ENCODE data around the gene SLC22A23.

Gene SLC22A23

DNA sequence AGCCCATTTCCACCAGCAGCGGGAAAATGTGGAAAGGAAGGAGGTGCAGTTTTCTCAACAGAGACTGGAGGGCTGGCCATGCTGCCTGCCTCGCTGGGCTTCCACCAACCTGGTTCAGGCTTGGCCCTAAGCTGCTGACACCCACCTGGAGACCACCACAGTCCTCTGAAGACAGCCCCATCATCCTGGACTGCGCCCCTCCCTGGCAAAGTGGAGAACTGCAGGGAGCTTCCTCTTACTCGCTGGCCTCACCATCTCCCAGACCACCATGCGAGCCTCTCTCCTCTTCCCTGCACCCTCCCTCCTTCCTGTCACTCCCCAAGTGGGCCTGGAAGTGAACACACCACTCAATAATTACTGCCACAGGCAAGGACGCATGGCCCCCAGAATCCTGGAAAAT lies 126.7 kb downstream of the SLC22A23 start:
- no peak for DNase-seq

DNA sequence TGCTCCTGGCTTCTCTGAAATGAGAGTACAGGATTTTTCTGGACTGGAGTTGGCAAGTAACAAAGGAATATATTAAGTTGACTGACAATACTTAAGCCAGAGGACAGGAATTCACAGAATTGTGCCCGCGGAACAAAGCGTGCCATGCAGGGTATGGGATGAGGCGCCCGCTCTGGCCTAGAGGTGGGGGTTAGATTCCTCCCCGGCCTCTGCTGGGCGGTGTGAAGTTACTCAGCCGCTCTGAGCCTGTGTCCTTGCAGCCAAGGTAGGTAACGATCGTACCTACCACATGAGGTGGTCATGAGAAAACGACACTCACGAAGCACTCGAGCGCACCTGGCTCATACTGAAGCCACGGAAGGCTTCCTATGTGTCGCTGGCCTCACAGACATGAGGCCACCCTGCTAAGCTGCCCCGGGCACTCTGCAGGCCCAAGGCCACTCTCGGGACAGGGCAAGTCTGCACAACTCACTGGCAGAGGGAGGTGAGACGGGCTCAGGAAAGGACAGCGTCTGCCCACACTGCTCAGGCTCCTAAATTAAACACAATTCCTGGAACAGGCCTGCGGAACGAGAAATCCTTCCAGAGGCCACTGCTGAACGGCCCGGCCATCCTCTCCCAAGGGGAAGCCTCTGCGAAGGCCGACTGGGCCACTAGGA lies 127.3 kb downstream of the SLC22A23 start:
- DNase-seq, result no peak

DNA sequence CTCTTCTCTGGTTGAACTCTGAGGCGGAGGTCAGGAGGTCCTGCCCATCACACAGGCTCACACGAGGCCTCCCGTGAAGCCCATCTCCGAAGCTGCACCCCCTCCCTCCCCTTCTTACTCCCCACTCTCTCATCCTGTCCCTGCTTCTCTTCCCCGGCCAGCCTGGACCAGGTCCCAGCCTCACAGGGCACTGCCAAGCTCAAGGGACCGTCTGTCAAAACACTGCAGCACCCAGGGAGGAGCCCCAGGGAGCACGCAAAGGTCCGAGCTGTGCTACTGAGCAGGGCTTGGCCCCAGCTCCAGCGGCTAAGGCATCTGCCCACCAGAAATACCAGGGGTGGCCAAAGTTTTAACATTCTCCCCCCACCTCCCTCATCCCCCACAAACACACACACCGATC lies 128.1 kb downstream of the SLC22A23 start:
- no peak for DNase-seq

DNA sequence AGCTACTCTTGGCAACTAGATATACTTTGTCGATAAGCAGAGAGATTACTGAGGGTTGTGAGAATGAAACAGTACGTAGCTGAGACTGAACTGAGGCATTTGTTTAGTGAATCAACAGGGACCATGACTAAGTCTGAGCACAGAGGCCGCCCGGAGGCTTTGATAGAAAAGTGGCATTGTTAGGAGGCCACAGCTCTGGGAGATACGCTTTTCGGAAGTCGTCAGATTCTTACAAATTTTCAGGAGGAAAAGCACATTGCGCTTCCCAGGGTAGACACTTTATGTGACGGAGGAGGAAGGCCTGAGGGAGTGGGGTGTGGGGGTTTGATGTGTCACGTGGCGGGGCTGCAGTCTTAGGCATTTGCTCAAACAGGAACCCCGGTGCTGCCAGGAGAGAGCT lies 128.7 kb downstream of the SLC22A23 start:
- DNase-seq, result no peak

DNA sequence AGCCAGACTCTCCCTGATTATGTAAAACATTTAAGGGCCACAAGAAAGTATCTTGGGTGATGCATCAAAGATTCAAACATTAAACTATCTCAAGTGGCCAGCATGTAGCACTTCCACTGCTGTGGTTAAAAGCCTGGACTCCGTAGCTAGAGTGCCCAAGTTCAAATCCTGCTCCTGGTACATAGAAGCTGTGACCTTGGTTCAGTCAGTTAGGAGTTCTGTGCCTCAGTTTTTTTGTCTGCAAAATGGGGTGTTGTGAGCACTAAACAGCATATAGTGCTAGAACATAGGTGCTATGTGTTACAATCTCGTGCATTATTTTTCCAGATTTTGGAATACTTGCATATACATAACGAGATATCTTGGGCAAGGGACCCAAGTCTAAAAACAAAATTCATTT lies 129.4 kb downstream of the SLC22A23 start:
- no peak for DNase-seq

DNA sequence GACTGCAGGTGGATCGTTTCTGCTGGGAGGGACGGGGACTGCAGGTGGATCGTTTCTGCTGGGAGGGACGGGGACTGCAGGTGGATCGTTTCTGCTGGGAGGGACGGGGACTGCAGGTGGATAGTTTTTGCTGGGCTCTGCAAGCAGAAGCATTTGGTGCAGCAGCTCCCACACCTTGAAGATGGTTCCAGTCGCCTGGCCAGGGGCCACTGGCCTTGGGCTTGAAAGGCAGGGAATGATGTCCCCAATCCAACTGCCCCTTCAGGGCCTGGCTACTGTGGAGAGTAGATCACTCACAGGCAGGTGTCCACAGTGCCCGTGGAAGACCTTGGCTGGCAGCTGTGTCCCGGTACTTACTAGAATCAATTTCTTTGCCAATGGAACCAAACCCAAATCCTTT lies 129.9 kb downstream of the SLC22A23 start:
- DNase-seq, result no peak

DNA sequence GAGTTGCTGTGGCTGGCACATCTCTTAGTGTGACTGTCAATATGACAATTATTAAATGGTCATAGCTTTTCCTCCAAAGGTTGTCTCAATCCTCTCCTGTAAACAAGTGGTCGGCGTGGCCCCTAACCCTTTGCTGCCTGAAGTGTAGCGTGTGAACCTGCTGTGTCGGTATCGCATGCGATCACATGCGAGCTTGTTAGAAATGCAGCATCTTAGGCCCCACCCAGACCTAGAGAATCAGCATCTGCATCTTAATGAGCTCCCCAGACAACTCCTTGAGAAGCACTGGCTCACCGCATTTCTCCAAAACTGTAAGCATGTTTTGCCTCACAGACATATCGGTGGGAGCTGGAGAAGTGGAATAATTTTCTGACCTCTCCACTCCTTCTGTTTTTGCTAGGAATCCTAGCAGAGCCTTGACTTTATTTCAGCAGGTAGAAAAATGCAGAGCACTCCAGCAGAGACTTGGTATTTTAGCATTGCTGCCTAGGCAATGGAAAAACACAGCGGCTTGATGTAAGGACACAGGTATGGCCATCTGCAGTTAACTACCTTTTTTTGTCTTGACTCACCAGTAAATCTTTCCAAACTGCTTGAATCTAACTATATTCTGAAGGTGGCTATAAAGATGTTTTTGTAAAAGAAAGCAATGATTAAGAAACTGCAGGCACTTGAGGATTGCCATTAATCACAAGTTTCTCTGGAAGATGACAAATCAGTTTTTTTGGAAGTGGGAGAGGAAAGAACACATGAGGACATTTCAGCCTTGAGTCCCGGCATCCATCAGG lies 130.5 kb downstream of the SLC22A23 start:
- DNase-seq, result no peak

DNA sequence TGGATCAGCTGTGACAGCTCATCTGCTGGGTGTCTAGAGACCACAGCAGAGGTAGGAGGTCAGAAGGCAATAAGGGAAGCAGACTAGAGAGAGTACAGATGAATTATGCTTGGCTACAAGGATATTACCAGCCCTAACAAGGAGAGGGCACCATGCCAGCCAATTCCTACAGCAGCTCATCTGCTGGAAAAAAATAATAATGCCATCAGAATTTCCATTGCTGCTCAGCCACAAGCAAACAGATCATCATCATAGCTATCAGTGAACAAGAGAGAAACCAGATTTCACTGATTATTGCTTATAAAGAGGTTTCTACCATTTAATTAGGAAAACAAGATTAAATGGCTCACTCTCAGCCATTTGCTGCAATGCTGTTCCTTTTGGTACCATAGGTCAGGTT lies 131.6 kb downstream of the SLC22A23 start:
- no peak for DNase-seq

DNA sequence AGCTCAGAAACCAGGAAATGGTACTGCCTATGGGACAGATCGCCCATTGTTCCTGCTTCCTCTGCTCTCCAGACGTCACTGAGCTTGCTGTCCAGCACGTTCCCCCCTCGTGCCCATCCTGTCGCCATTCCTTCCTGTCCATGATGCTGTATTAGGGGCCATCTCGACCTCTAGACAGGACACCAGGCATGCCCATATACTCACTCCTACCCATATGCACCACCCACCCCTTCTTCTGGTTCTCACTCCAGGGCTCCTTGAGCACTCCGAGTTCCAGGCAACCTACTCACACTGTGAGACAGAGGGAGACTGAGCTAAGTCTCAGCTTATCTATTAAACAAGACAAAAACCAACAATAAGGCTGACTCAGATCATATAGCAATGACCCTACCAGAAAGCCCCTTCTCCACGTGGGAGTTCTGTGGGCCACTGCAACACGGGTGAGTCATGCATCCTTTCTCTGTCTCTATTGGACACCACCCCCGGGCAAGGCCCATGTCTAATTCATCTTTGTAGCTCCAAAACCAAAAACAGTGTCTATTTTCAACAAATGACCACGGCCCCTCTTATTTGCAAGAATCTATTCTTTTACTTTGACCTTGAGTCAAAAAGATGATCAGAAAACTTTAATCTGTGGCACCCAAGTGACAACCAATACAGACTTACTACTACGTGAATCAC lies 132.4 kb downstream of the SLC22A23 start:
- DNase-seq, result peak; percentile 18

DNA sequence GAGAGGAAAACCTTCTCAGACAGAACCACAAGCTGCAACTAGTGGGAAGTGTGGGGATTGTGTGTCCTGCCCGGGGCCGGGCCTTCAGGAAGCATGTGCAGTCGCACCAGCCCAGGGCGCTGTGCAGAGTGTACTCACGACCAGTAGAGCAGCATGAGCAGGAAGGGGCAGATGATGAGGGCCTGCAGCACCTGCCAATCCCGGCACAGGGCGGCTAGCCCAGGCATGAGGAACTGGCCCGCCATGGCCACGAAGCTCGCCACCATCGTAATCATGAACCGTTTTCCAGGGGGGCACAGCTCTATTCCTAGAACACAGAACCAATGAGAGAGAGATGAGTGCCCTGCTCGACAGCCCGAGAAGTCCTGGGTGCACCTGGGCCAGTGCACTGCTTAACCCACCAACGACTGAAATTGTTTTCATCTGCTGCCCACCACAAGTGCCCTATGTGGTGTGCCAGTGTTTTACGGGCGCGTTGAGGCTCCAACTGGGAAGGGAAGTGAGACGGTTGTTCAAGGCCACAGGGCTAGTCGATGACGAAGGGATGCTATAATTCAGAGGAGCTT lies 133.1 kb downstream of the SLC22A23 start:
- DNase-seq, result no peak

DNA sequence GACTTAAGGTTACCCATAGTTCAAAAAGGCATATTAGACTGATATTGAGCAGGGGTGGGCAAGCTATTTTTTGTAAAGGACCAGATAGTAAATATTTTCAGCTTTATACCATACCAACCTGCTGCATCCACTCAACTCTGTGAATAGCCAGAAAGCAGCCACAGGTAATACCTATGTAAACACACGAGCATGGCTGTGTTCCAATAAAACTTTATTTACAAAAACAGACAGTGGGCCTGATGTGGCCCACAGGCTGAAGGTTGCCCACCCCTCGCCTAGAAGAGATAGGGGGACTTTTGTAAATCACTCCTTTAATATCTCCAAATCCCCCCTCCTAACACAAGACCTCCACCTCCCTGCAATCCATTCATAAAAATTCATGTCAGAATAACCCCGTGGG lies 133.7 kb downstream of the SLC22A23 start:
- DNase-seq, result no peak

DNA sequence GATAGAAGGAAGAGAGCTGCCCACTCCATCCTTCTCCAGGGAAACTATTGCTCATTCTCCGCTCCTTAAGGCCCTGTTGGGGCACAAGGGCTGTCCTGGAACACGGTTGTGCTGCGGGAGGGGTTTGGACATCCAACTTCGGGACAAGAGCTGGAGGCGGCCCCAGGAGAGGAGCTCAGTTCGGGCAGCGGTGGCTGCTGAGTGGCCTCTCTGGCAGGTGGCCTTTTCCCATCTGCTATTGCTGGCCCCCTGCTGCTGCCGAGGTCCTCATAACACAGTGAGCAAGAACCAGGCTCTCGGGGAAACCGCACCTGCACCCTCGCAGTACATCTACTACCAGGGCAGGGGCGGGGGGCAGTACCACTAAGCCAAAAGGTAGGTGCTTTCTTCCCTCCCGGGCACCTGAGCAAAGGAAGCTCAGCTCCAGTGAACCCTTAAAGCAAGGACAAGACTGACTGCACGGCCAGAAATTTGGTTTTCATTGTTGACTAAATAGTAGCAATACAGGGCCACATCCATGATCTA lies 134.4 kb downstream of the SLC22A23 start:
- no peak for DNase-seq

DNA sequence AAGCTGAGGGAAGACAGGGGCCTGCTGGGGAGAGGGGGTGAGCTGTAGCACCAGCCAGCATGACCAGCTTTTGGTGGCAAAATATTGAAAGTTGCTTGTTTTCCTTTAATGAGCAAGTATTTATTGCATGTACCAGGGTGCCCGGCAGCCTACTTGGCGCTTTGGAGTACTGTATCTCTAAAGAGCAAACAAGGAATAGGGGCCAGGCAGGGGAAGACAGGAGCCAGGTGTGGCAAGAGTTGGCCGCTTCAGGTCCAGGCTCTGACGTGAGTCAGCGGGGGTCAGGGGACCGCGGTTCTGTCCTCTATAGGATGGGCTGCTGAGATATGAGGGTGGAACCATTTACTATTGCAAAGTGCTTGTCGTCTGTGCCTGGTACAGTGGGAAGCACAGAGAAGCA lies 135.0 kb downstream of the SLC22A23 start:
- no peak for DNase-seq

DNA sequence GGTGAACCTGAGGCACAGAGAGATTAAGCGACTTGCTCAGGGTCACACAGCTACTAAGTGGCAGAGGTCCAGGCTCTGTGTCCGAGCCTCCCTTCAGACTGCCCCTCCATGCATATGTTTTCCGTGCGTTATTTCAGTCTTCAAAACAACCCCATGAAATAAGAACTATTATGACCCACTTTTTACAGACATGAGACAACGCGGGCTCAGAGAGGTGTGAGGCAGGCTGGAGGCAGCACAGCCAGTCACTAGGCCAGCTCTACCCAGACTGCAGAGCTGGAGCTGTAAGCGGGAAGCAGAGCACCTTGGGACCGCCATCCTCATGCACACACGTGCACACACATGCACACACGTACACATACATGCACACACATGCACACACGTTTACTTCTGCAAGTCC lies 135.8 kb downstream of the SLC22A23 start:
- no peak for DNase-seq

DNA sequence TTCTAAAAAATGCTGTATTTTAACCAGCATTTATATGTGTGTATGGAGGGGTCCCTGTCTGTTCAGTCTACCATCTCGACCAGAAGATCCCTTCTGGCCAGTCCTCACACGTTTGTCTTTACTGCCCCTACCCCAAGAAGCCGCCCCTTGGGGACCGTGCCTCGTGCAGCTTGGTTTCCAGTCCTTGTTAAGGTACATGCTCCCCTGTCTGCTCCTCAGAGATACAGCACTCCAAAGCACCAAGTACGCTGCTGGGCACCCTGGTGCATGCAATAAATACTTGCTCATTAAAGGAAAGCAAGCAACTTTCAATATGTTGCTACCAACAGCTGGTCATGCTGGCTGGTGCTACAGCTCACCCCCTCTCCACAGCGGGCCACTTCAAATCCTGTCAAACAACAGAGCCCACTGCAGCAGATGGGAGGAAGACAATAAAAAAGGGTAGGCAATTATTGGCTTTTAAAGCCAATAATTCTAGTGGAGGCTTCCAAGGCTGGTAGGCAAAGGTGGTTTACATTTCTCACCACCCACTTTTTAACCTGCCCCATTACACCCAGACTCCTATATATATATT lies 136.5 kb downstream of the SLC22A23 start:
- DNase-seq, result no peak

DNA sequence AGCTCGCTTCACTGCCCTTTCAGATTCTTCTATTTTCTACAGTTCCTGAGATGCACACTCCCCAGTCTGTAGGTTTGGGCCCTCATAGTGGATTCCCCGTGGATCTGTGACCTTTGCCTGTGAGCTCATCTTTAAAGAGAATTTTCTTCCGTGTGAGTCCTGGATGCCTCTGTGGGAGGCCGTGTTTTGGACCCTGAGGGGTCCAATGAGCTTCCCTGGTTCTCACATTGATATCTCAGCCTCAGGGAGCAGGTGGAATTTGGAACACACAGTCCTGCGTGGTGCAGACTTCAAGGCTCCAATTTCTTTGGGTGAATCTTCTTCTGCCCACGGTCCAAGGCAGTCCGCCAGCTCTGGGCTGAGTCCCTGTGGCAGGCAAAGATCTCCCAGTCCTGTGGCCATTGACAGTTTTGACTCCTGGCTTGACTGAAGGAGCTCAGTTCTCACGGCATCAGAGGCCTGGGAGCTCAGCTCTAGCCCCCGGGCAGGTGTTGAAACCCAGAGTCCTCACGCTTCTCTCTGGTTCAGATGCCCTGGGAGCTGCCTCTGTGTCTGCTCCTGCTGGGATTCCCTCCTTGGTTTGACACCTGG lies 137.1 kb downstream of the SLC22A23 start:
- DNase-seq, result no peak

DNA sequence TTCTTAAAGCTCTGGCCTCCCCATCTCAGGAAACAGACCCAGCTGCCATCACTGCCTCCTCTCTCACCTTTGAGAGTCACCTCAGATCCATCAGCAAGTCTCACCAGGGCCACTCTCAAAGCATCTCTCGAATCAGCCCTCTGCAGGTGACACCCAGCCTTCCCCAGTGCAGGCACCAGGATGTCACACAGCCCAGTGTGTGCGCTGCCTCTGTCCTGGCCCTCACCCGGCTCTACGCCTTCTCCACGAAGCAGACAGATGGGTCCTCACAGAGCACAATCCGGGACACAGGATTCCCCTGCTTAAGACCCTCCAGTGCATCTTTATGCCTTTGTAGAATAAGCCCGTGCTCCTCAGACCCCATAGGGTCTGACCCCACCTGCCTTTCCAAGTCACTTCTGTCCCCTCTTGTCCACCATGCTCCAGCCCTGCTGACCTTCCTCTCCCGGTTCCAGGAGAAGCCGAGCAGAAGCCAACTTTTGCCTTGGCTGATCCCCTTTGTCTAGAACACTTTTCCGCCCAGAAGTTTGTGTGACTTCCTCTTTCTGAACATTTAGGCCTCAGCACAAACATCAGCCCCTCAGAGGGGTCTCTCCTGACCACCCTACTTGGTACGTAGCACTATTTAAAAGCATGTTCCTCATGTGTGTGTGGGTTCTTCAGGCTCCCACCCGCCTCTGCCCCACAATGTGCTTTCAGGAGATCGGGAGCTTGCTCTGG lies 137.9 kb downstream of the SLC22A23 start:
- no peak for DNase-seq

DNA sequence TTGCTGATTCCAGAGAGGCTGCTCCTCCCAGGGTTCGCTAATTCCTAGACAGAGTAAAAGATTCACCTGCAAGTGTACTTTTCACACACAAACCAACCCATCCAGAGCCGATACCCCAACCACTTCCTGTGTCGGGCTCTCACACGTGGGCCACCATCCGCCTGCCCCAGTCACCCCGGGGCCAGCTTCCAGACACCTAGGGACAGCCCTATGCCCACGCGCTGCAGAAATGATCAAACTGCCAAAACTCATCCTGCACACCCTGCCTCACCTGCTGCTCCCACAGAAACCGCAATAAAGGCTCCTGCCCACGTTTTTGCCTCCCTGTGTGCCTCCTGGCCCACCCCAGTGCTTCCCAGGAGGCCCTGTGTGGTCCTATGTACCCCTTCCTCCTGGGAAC lies 138.6 kb downstream of the SLC22A23 start:
- DNase-seq, result peak; percentile 48

DNA sequence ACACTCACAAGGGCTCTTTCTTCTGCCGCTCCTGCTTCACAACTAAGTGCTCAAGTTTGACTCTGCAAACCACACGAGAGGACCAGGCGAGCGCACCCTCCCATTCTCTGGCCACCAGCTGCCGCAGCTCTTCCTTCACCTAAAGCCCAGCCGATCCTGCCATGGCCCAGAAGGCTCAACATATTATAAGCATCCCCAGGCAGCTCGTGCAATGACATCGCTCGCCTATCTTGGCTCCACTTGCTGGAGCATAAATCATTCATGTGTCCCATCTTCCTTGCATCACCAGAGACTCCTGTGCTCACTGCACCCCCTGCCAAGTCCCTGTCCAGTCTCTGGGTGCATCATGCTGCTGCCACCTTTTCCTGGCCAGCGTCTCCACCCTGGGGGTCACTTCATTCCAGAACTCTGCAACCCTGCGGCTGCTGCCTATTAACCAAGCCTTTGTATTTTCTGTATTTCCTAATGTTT lies 139.1 kb downstream of the SLC22A23 start:
- DNase-seq, result no peak

DNA sequence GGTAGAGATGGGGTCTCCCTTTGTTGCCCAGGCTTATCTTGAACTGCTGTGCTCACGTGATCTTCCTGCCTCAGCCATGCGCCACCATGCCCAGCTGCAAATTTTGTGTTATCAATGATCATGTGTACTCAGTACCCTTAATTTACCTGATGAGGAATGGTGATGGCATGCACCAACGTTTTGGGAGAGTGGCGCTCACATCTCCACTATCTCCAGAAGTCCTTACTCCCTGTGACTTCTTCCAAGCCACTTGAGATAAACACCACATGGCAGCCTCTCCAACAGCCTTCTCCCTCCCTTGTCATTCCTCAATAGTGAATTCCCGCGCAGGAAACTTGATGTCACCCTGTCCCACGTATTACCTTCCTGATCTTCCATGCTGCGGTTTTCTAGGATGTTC lies 140.0 kb downstream of the SLC22A23 start:
- no peak for DNase-seq

DNA sequence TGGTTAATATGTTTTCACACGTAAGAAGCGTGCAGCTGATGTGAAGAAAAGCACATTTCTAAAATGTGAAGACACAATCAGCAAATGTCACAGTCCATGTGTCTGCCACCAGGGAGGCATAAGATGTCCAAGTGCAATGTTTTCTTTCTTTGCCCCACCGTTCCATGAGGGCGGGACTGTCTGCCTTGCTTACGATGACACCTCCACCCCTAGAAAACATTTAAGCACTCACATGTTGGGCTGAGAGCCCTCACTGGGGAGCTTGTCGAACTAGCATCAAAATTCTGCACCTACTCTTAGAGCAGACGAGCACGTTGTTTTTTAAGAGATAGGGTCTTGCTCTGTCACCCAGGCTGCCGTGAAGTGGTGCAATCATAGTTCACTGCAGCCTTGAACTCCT lies 140.5 kb downstream of the SLC22A23 start:
- DNase-seq, result no peak

DNA sequence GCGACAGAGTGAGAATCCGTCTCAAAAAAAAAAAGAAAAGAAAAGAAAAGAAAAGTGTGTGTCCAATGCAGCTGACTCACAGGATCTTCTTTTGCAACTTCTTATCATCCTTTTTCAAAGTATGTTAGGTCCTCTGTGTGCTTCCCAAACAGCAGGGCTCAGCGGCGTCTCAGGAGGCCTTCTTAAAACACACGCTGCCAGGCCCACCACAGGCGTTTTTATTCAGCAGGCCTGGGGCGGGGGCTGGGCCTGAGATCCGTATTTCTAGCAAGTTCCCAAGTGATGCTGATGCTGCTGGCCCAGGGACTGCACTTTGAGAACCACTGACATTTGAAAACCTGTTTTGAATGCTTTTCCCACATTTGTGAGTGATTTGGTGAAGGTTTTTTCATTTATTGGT lies 141.0 kb downstream of the SLC22A23 start:
- DNase-seq, result no peak
